HG03432 (cell line): Measurements from ENCODE around the gene BRINP3.

Experiments
- ATAC-seq: cut with Tn5 transposase; IDR thresholded peaks from one replicate; pipeline ENCODE4 v1.9.1; 2021; ENCODE audit warnings: mild to moderate bottlenecking, moderate library complexity; ENCODE audit not compliant: unreplicated experiment

BRINP3 gene

GRCh38 chr1:190193508-190194115 lies 284.1 kb downstream of the BRINP3 start:
- ATAC-seq, result no peak

- ATAC-seq, result no peak
Measured at GRCh38 chr1:190192627-190193026, 285.0 kb downstream of the BRINP3 start.

- ATAC-seq, result no peak
Measured at GRCh38 chr1:190183588-190183987, 294.1 kb downstream of the BRINP3 start.

- no peak for ATAC-seq
Measured at GRCh38 chr1:190179817-190180216, 297.8 kb downstream of the BRINP3 start.

DNA sequence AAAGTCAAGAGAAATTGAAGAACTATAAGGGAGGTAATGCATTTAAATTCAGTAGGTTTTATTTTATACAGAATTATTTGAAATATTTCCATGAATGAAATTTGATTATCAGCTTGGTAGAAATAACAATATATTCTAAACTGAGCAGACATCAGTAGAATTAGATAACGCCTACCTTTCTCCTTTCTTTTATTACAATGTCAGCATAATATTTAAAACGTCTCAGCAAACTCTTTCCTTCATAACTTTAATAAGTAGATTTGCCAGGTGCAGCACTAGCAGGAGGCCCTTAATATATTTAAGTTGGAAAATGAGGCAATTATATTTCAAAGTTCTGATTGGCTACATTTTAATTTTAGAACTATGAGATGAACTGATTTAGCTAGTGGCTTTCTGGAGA lies 298.8 kb downstream of the BRINP3 start:
- ATAC-seq, result no peak

DNA sequence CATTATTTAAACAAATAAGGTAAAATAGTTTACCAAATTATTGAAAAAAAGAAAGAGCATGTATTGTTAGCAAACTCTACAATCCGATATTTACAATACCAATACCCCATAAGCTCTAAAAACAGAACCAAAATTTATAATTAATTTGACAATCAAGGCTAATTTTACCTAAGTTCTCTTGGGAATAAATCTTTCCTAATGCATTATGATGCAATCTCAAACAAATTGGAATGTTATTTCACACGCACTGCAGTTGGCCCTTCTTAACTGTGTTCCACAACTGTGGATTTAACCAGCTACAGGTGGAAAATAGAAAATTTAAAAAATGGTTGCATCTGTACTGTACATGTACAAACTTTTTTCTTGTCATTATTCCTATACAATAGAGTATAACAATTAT lies 300.1 kb downstream of the BRINP3 start:
- ATAC-seq, result no peak

DNA sequence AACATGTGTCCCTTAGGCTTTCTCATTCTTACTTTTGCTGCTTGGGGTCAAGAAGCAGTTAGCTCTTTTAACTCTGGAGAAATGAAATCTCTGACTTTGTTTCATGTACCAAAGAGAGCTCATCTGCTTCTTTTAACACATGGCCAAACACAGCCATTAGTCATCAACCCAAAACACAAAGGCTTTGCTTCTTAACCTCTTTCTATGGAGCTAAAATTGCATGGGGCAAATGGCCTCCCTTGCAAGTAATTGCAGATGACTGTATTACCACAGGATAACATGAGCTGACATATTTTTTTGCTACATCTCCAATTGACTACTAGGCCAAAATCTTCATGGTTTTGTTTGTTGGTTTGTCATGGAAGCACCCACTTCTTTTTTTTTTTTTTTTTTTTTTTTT lies 300.9 kb downstream of the BRINP3 start:
- ATAC-seq, result no peak

DNA sequence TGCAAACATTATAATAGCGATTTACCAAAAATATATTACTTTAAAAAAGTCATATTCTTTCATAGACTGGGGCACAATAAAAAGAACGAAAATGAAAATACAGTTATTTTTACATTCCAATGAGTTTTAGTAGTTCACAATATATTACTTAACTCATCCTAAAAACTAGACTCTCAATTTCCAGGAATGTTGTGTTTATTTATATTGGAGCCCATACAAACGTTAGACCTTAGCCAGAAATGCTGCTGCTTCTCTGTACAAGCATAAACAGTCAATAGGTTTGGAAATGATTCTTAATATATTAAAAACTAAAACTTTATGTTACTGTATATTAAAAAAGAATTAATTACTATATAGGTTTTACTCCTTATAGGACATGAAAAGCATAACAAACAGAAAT lies 302.3 kb downstream of the BRINP3 start:
- ATAC-seq, result no peak

DNA sequence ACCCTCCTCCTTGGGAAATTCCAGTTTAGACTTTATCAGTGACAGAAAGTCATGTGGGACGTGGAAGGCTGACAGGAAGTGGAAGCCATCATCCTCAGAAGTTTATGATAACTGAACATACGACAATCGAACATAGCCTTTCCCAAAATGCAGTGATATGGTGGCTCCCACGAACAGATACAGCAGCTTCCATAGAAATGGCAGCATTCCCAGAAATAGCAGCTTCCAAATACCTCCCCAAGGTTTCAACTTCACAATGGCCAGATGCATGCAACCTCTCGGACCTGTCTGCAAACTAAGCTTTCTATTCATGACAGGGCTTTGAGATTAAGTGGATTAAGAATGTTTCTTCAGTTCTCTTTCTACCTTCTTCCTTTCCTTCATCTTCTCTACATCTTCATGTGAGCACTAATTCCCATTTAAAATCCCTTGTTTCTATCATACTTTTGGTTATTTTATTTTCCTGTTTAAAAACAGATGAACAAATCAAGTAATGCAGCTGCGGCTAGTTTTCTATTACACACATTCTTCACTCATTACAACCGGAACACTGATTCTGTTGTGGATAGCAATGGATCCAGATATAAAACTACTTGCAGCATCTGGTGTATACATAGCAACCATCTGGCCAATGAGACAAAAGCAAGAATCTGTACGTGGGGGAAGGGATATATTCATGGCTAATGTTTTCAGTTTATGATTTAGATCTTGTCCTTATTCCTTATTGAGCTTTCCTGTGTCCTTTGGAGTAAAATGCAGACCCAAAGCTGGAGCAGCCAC lies 304.8 kb downstream of the BRINP3 start:
- ATAC-seq, result no peak

DNA sequence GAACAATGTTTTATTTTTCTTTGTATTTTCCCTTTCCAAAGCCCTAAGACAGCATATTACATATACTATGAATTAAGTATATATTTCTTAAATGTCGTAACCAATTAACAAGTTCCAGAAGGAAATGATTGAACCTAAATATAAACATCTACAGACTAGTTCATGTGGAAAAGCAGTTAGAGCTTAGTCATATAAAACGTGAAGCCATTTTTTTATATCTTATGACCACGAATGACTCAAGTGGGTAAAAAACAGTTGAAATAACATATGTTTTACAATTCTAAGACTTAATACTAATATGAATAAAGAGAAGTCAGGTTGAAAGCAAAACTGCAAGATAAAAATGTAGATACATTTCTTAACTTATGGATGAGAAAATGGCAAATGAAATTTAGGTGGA lies 307.3 kb downstream of the BRINP3 start:
- ATAC-seq, result no peak

DNA sequence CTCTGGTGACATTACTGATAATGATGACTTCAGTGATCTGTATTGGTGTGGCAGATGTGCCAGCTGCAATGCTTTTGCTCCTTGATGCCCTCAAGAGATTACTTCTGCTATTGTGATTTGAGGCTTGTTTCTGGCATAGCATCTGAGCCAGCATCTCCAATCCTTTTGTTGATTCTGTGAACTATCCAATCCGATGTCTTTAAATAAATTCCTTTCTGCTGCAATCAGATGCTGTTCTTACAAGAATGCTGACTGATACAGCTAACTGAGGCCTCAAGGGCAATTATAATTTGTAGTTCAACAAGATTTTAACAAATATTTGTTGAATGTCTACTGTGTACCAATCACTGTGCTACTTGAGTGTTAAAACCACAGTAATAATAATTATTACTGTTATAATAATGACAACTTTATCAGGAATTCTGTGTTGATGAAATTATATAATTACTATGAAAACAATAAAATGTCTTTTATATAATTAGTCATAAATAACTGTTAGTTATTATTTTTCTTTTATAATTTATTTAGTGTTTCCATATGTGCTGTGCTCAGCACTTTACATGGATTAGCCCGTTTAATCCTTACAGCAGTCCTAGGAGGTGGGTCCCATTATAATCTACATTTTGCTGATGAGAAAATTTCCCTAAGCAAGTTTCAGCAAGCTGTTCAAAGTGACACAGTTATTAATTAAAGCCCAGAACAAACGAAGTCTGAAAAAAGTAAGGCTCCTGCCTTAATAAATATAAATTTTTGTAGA lies 308.2 kb downstream of the BRINP3 start:
- no peak for ATAC-seq

DNA sequence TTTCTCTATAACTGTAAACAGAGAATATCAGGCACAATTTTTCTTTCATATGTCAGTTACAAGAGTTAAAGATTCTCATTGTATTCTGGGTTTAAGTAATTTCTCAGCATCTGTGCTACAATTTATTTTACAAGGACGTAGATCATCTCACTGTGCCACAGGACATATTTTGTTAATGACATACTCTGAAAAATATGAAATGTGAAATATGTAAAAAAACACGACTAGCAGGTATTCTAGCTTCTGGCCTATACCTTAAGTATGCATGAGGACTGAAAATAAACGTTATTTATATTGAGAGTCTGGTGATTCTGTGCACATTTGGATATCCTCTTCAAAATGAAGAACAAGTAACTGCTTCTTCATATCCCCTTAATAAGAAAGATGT lies 308.8 kb downstream of the BRINP3 start:
- no peak for ATAC-seq

- ATAC-seq, result no peak
Measured at GRCh38 chr1:190168116-190168892, 309.4 kb downstream of the BRINP3 start.

DNA sequence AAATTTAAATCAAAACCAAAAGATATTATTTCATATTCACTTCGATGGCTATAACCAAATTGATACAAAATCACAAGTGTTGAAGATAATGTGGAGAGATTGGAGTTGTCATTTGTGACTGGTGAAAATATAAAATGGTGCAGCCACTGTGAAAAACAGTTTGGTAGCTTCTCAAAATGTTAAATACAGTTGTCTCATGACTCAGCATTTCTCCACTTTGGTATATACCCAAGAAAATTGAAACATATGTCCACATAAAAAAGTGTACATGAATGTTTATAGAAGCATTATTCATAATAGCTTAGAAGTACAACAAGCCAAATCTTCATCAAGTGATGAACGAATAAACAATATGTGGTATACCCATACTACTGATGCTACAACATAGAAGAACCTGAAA lies 318.5 kb downstream of the BRINP3 start:
- no peak for ATAC-seq

DNA sequence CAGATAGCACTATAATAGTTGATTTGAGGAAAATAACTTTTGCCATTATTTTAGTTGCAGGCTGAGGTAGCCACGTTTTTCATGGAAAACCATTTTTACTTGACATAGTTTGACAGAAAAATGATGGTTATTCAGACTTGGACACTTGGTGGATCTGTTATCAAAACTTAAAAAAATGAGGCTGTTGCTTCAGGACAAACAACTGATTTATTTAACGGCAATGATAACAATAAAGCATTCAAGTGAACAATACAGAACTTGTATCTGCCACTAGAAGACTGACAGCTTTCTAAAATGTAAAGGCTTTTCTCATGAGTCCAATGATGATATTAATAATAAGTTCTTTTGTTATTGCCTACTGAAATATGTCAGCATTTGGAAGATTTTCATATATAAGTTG lies 322.9 kb downstream of the BRINP3 start:
- no peak for ATAC-seq

GRCh38 chr1:190147616-190148015 lies 330.0 kb downstream of the BRINP3 start:
- ATAC-seq, result no peak

DNA sequence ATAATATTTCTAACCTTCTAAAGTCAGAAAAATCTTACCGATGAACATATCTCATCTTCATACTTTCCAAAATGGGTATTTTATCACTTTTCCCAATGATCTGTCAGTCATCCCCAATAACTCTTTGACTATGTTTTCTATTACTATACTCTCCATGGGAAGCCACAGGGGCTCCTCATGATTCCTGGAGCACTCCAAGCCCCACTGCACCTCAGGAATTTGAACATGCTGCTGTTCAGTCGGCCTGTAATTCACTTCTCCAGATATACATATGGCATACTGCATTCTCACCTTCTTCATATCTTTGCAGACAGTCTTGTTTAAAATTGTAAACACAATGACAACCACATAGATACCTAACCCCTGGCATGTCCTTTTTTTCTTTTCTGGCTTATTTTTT lies 333.0 kb downstream of the BRINP3 start:
- ATAC-seq, result no peak

- no peak for ATAC-seq
Measured at GRCh38 chr1:190140644-190141043, 337.0 kb downstream of the BRINP3 start.

- no peak for ATAC-seq
Measured at GRCh38 chr1:190138702-190139101, 339.0 kb downstream of the BRINP3 start.

- ATAC-seq, result no peak
Measured at GRCh38 chr1:190138266-190138665, 339.4 kb downstream of the BRINP3 start.

GRCh38 chr1:190129366-190129765 lies 348.3 kb downstream of the BRINP3 start:
- ATAC-seq, result no peak
